ENCODE measurements around the gene MYO3B. TPM values are rescaled to one million over a fixed set of nuclear protein-coding genes. Genes with fewer than 3 reads are reported as not detected.

Gene MYO3B
- total RNA-seq, 2 donors from 2014 or later, result 2.0 to 4.7 TPM

- ATAC-seq (no peak), DNase-seq (no peak)
- 74 to 96% methylated on average over 2 of the region's 2 CpGs for WGBS, 2 donors
- intact Hi-C loops (cut with DNase I), result no loop called here
- Histone ChIP-seq H3K9me3 (no peaks in the 10 kb centered on the region), H3K27ac (no peak overlapping the region), H3K4me3 (no peak overlapping the region), H3K36me3 (replicated peaks in 1 of 2; ENCODE audit: insufficient read depth in 1 of 2, low read depth in 2 of 2) (no peaks in the 10 kb centered on the region), H3K27me3 (no peaks in the 10 kb centered on the region), H3K4me1 (no peaks in the 10 kb centered on the region)
- TF ChIP-seq POLR2A (IDR thresholded peaks at IDR 0.05) (no peak), CTCF (IDR thresholded peaks at IDR 0.05) (no peak)
Measured at GRCh38 chr2:170264522-170264860, 86.5 kb downstream of the MYO3B start.

GRCh38 chr2:170264865-170265264 lies 86.9 kb downstream of the MYO3B start:
- H3K27ac ChIP-seq, result no peak overlapping the region
- no peaks in the 10 kb centered on the region for H3K9me3 ChIP-seq
- TF ChIP-seq CTCF (IDR thresholded peaks at IDR 0.05) (no peak), POLR2A (IDR thresholded peaks at IDR 0.05) (no peak)
- no peaks in the 10 kb centered on the region for H3K4me1 ChIP-seq
- no peaks in the 10 kb centered on the region for H3K36me3 ChIP-seq (replicated peaks in 1 of 2; ENCODE audit: insufficient read depth in 1 of 2, low read depth in 2 of 2)
- intact Hi-C loops (cut with DNase I), result no loop called here
- DNase-seq (no peak), ATAC-seq (no peak)
- no peaks in the 10 kb centered on the region for H3K27me3 ChIP-seq
- H3K4me3 ChIP-seq, result no peak overlapping the region

- no peak overlapping the region for H3K4me3 ChIP-seq
- DNase-seq, result no peak
- ATAC-seq, result no peak
- intact Hi-C loops (cut with DNase I), result no loop called here
- H3K4me1 ChIP-seq, result no peaks in the 10 kb centered on the region
- TF ChIP-seq POLR2A (IDR thresholded peaks at IDR 0.05), result no peak
- TF ChIP-seq CTCF (IDR thresholded peaks at IDR 0.05), result no peak
- no peaks in the 10 kb centered on the region for H3K36me3 ChIP-seq (replicated peaks in 1 of 2; ENCODE audit: insufficient read depth in 1 of 2, low read depth in 2 of 2)
- no peaks in the 10 kb centered on the region for H3K27me3 ChIP-seq
- H3K9me3 ChIP-seq, result no peaks in the 10 kb centered on the region
- H3K27ac ChIP-seq, result no peak overlapping the region
Measured at GRCh38 chr2:170265321-170265720, 87.4 kb downstream of the MYO3B start.

DNA sequence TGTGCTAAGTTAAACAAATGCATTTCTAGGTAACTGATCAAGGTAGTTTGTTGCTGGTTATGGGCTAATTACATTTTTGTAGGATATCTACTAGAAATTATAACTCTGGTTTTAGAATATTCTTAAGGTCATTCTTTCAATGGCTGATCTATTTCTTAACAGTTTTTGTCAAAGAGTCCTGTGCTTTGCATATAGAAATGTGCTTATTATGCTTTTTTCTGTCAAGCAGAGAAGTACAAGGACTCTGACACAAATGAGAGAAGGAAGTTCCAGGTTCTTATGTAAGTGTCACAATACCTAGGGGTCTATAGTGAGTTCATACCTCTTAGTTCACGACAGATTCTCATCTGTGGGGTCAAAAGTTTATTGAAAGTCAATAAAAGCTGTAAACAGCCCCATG lies 88.4 kb downstream of the MYO3B start:
- H3K36me3 ChIP-seq (replicated peaks in 1 of 2; ENCODE audit: insufficient read depth in 1 of 2, low read depth in 2 of 2), result no peaks in the 10 kb centered on the region
- no peak overlapping the region for H3K4me3 ChIP-seq
- intact Hi-C loops (cut with DNase I), result no loop called here
- DNase-seq, result no peak
- no peaks in the 10 kb centered on the region for H3K9me3 ChIP-seq
- H3K27me3 ChIP-seq, result no peaks in the 10 kb centered on the region
- TF ChIP-seq POLR2A (IDR thresholded peaks at IDR 0.05), result no peak
- no peak for TF ChIP-seq CTCF (IDR thresholded peaks at IDR 0.05)
- no peaks in the 10 kb centered on the region for H3K4me1 ChIP-seq
- WGBS, 2 donors, result 28 to 38% methylated on average over 1 of the region's 1 CpG
- H3K27ac ChIP-seq, result no peak overlapping the region
- no peak for ATAC-seq

- TF ChIP-seq CTCF (IDR thresholded peaks at IDR 0.05) (no peak), POLR2A (IDR thresholded peaks at IDR 0.05) (no peak)
Measured at GRCh38 chr2:170267071-170267470, 89.1 kb downstream of the MYO3B start.

More at GRCh38 chr2:170267071-170267470, 89.1 kb downstream of the MYO3B start:
- no peaks in the 10 kb centered on the region for H3K36me3 ChIP-seq (replicated peaks in 1 of 2; ENCODE audit: insufficient read depth in 1 of 2, low read depth in 2 of 2)
- no peak overlapping the region for H3K4me3 ChIP-seq
- no peaks in the 10 kb centered on the region for H3K4me1 ChIP-seq
- intact Hi-C loops (cut with DNase I), result no loop called here
- no peak overlapping the region for H3K27ac ChIP-seq
- no peaks in the 10 kb centered on the region for H3K27me3 ChIP-seq
- ATAC-seq (no peak), DNase-seq (no peak)
- H3K9me3 ChIP-seq, result no peaks in the 10 kb centered on the region

All from body of pancreas (tissue), 4 donors.